ENCODE measurements around the gene MYBL2. TPM values are rescaled to one million over a fixed set of nuclear protein-coding genes. Genes with fewer than 3 reads are reported as not detected.
A peak's percentile ranks its signal among the peaks of the same experiment; 100 is the strongest.

The MYBL2 gene
- total and polyA plus RNA-seq, 2 donors (not counting 1 experiment from before 2014, with no cell fraction given), result 2.7 to 35.8 TPM

- Histone ChIP-seq H3K4me3 (ENCODE audit: control extremely low read depth in 1 of 5, extremely low read depth in 1 of 5, insufficient read depth in 1 of 5, low read depth in 2 of 5, low read length in 4 of 5) (no peak overlapping the region), H3K36me3 (replicated peaks in 1 of 2; ENCODE audit: control extremely low read depth in 1 of 2, control insufficient read depth in 1 of 2, extremely low read depth in 1 of 2, insufficient read depth in 2 of 2, low read length in 1 of 2) (peaks cover 0 to 31% of the 10 kb centered on the region in 2 experiments), H2AFZ (ENCODE audit: insufficient read depth, low read depth, low read length, poor library complexity, severe bottlenecking) (no peak overlapping the region), H3K27ac (ENCODE audit: low read length in 2 of 2) (no peak overlapping the region), H3K9ac (ENCODE audit: low read length) (no peak overlapping the region), H3K4me1 (ENCODE audit: control insufficient read depth in 2 of 2, insufficient read depth in 2 of 2, low read length in 2 of 2) (peaks cover 13 to 27% of the 10 kb centered on the region in 2 donors), H3K9me3 (ENCODE audit: control extremely low read depth in 1 of 3, control insufficient read depth in 2 of 3, insufficient read depth in 1 of 3, low read length in 2 of 3) (peaks cover 0 to 7% (median 0%) of the 10 kb centered on the region in 3 donors), H3K79me2 (ENCODE audit: control insufficient read depth, insufficient read depth, low read length) (peaks cover 9% of the 10 kb centered on the region), H3K4me2 (replicated peaks; ENCODE audit: low read depth, low read length, poor library complexity, severe bottlenecking) (no peak overlapping the region), H3K27me3 (replicated peaks in 1 of 4; ENCODE audit: control extremely low read depth in 1 of 4, control insufficient read depth in 3 of 4, insufficient read depth in 4 of 4, low read length in 3 of 4) (no peaks in the 10 kb centered on the region), H4K20me1 (ENCODE audit: control insufficient read depth, insufficient read depth, low read length, poor library complexity, severe bottlenecking) (no peaks in the 10 kb centered on the region)
- 97% methylated on average over 13 of the region's 13 CpGs for WGBS (ENCODE audit: insufficient coverage)
- Mint-ChIP-seq H3K4me3 (no peak overlapping the region), H3K4me1 (peaks cover 20% of the 10 kb centered on the region), H3K27me3 (no peaks in the 10 kb centered on the region), H3K27ac (peak overlapping the region; percentile 71), H3K9me3 (ENCODE audit: insufficient read depth) (no peaks in the 10 kb centered on the region)
- ChIA-PET CTCF (interaction anchor here (9.4 kb wide), 1 partner anchor 149 kb away, joined by 273 read pairs; no protein-coding TSS in a partner anchor), POLR2A (no interaction called here)
- DNase-seq, result no peak
- no peak for ATAC-seq (ENCODE audit: low read depth)
- intact Hi-C loops (cut with micrococcal nuclease), result no loop called here
- TF ChIP-seq CTCF (IDR thresholded peaks at IDR 0.05) (no peak), EZH2 (IDR thresholded peaks at IDR 0.05; ENCODE audit: borderline replicate concordance, insufficient read depth, low read depth, low read length, poor library complexity, severe bottlenecking) (no peak)
These were observed 19.9 kb downstream of the MYBL2 start for GRCh38 chr20:43686820-43687219.

DNA sequence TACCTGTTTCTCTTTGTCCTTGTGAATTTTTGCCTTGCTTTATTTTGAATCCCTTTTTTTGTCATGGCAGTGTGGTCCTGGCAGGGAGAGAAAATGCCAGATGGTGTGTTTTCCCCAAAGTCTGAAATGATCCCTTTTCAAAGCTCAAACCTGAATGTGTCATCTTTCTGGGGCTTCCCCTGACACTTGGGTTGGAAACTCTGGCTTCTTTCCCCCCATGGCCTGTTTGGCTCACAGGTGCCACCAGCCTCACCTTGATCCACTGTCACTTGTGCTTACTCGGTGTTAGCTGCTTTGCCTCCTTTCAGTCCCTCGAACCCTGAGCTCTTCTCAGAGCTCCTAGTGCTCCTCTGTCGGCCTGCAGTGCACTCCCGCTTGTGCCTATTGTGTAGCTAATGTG is 22.3 kb downstream of the MYBL2 start:
- peaks cover 8% of the 10 kb centered on the region for H3K4me1 Mint-ChIP-seq
- CTCF ChIA-PET, result interaction anchor here (0.5 to 9.4 kb wide), 5 partner anchors 18 to 151 kb away, joined by 3 to 273 read pairs (median 4); partner anchors contain the start of gene SGK2
- POLR2A ChIA-PET, result no interaction called here
- TF ChIP-seq EZH2 (IDR thresholded peaks at IDR 0.05; ENCODE audit: borderline replicate concordance, insufficient read depth, low read depth, low read length, poor library complexity, severe bottlenecking) (no peak), CTCF (IDR thresholded peaks at IDR 0.05) (no peak)
- peaks cover 3% of the 10 kb centered on the region for H3K79me2 ChIP-seq (ENCODE audit: control insufficient read depth, insufficient read depth, low read length)
- H3K4me3 Mint-ChIP-seq, result no peak overlapping the region
- H2AFZ ChIP-seq (ENCODE audit: insufficient read depth, low read depth, low read length, poor library complexity, severe bottlenecking), result no peak overlapping the region
- DNase-seq, result no peak
- H3K9me3 ChIP-seq (ENCODE audit: control extremely low read depth in 1 of 3, control insufficient read depth in 2 of 3, insufficient read depth in 1 of 3, low read length in 2 of 3), result no peaks in the 10 kb centered on the region
- no peaks in the 10 kb centered on the region for H3K27me3 Mint-ChIP-seq
- H3K4me1 ChIP-seq (ENCODE audit: control insufficient read depth in 2 of 2, insufficient read depth in 2 of 2, low read length in 2 of 2), result peaks cover 0 to 14% of the 10 kb centered on the region in 2 donors
- WGBS (ENCODE audit: insufficient coverage), result 96% methylated on average over 4 of the region's 4 CpGs
- ATAC-seq (ENCODE audit: low read depth), result no peak
- peaks cover 0 to 42% of the 10 kb centered on the region in 2 experiments for H3K36me3 ChIP-seq (replicated peaks in 1 of 2; ENCODE audit: control extremely low read depth in 1 of 2, control insufficient read depth in 1 of 2, extremely low read depth in 1 of 2, insufficient read depth in 2 of 2, low read length in 1 of 2)
- H3K9ac ChIP-seq (ENCODE audit: low read length), result no peak overlapping the region
- H3K27ac Mint-ChIP-seq, result peak overlapping the region; percentile 80
- no peaks in the 10 kb centered on the region for H4K20me1 ChIP-seq (ENCODE audit: control insufficient read depth, insufficient read depth, low read length, poor library complexity, severe bottlenecking)
- H3K27ac ChIP-seq (ENCODE audit: low read length in 2 of 2), result no peak overlapping the region
- H3K4me3 ChIP-seq (ENCODE audit: control extremely low read depth in 1 of 5, extremely low read depth in 1 of 5, insufficient read depth in 1 of 5, low read depth in 2 of 5, low read length in 4 of 5), result no peak overlapping the region
- H3K27me3 ChIP-seq (replicated peaks in 1 of 4; ENCODE audit: control extremely low read depth in 1 of 4, control insufficient read depth in 3 of 4, insufficient read depth in 4 of 4, low read length in 3 of 4), result no peaks in the 10 kb centered on the region
- intact Hi-C loops (cut with micrococcal nuclease), result no loop called here
- no peak overlapping the region for H3K4me2 ChIP-seq (replicated peaks; ENCODE audit: low read depth, low read length, poor library complexity, severe bottlenecking)
- H3K9me3 Mint-ChIP-seq (ENCODE audit: insufficient read depth), result no peaks in the 10 kb centered on the region

Measured in B cell (primary cell).